Left hindlimb (tissue), 1 donor: ENCODE results near the gene NEDD4L.
"Not testable (repeated sequence)": the region's sequence is repeated elsewhere in the genome, so short reads cannot be mapped to it uniquely, and the experiment has no call there.

Experiments
- DNase-seq: peaks from one replicate; pipeline ENCODE4 v3.0.0-alpha.2; 2018

NEDD4L gene

DNA sequence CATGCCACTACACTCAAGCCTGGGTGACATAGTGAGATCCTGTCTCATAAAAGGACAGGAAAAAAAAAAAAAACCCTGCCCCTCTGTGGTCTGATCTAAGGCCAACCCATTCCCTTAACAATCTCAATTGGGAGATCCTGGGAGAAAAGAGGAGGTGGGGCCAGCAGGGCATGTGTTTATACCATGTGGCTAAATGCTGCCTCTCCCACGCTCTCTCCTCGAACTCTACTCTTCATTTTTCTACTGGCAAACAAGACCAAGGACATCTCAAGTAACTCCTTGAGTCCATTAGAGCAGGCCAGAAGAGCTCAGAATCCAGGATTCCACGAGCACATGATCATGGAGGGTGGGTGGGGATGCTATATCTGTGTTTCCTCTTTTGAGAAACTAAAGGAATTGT, 16.7 kb upstream of the NEDD4L start:
- DNase-seq: no peak

GRCh38 chr18:58028109-58028784, 15.8 kb upstream of the NEDD4L start:
- DNase-seq: no peak

GRCh38 chr18:58032233-58032632, 11.8 kb upstream of the NEDD4L start:
- no peak for DNase-seq

DNA sequence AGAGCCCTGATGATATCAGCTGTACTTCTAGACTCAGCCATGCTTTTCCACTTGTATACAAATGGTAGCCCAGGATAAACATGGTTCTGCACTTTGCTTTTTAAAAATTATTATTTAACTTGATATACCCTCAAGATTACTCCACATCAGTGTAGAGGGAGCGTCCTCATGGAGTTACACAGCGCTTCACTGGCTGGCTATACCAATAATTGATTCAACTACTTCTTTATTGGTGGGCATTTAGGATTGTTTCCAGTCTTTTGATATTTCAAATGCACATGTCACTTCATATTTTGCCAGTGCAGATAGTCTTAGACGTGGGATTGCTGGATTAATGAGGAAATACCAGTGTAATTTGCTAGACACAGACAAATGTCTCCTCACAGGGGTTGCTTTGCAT, 10.8 kb upstream of the NEDD4L start:
- DNase-seq: no peak

GRCh38 chr18:58034370-58034769, 9.7 kb upstream of the NEDD4L start:
- no peak for DNase-seq

DNA sequence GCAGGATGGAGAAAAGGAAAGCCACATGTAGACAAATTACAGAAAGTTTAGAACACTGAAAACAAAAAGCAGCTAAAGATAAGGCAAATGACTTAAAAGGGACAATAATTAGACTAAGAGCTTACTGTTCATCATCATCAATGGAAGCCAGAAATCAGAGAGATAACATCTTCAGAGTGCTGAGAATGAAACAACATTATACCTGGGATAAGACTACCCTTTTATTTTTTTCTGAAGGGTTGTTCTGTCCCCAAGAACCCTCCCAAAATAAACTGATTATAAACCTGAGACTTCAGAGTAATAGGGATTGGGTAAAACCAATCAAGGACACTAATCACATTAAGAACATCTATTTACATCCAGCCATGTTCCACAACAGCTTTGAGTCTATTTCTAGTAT, 6.9 kb upstream of the NEDD4L start:
- DNase-seq: no peak

DNA sequence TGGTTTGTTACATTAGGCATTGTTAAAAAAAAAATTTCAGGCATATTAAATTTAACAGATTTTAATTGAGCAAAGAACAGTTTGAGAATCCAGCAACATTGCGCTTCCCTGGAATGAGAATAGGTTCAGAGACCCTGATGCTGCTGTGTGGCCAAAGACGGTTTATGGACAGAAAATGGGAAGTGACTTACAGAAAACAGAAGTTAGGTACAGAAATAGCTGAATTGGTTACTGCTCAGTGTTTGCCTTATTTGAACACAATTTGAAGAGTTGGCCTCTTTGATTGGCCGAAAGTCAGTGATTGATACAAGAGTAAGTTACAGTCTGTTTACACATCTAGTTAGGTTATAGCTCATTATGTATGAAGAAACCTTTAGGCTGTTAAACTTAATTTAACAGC, 6.0 kb upstream of the NEDD4L start:
- DNase-seq: no peak

GRCh38 chr18:58041633-58042032, 2.4 kb upstream of the NEDD4L start:
- no peak for DNase-seq

DNA sequence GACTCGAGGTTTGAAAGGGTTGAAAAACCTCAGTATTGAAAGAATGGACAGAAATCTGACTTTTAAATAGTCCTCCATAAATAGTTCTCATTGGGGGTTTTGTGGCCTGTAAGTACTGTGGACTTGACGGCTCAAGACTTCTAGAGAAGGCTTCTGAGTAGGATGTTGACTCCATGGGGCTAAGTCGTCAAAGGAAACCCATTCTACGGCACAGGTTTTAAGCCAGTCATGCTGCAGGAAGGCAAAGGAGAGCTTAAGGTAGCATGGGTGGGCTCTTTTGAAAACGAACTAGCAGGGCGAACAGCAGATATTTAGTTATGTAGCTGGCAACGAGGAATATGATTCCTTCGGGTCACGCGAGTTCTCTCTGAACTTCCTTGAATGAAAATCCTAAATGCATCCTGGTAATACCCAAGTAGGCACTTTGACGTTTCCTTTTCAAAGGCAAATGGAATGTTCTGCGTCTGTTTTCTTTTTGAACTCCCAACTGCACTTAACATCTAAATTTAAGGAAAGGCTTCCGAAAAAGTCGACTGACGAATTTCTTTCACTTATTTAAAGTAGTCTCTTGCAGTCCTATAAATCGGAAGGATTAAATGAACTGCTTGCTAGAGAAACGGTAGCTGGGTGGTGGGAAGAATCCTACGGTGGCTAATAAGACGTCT, 1.1 kb upstream of the NEDD4L start:
- DNase-seq: no peak

- peak; percentile 62 for DNase-seq
Observed at GRCh38 chr18:58044370-58045241, 580 bp downstream of the NEDD4L start.

GRCh38 chr18:58045242-58046092, 1.4 kb downstream of the NEDD4L start:
- peak; percentile 60 for DNase-seq

- no peak for DNase-seq
Observed at GRCh38 chr18:58046093-58046793, 2.2 kb downstream of the NEDD4L start.

- DNase-seq: no peak
Observed at GRCh38 chr18:58046794-58047555, 2.9 kb downstream of the NEDD4L start.

- no peak for DNase-seq
Observed at GRCh38 chr18:58047556-58047882, 3.5 kb downstream of the NEDD4L start.

DNA sequence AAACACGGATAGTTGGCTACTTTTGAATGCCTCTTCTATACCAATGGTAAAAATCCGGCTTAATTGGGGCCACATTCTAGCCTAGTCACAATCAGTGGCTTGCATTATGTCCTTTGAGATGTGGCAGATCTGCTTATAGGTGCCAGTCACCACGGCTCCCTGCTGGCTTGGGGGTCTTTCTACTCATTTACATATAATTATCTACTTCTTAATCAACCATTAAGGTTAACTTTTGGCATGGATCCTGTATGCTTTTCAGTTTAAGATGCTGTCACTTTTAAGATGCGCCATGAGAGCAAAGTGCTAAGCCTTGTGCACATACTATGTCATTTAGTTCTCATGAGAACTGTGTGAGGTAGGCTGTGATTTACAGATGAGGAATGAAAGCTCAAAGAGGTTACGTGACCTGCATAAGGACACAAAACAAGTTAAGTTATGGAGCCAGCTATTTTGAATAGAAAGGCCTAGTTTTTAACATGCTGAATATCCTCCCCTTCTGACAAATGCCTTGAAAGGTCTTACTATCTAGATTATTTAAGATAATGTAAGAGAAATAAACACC, 4.1 kb downstream of the NEDD4L start:
- no peak for DNase-seq

DNA sequence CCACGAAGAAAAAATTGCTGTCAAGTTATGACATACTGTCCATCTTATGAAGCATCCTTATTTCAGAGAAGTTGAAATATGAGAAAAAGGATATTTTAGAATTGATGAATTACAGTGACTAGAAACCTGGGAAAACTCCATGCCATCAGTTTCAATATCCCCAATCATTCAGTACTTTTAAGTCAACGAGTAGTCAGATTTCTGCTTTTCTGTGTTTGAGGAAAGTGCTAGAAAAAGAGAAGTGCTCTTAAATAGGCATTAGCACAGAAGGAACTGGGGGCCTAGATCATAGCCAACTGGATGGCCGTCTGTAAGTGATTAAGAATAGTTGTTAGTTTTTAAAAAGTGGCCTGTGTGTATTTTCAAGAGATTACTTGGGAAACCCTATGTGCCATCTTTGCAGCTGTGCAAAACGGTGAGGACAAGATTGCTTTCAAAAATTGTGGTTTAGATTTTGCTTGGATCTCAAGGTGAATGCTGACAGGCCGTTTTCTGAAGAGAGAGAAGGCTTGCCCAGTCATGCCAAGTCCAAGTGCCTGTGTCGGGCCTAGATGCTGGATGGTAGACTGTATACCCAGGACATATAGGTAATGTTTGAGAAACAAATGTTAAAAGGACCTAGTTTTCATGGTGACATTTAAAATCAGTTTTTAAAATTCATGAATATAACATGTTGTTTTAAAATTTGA, 5.1 kb downstream of the NEDD4L start:
- DNase-seq: no peak

- DNase-seq: not testable (repeated sequence)
Observed at GRCh38 chr18:58050963-58051362, 6.9 kb downstream of the NEDD4L start.

DNA sequence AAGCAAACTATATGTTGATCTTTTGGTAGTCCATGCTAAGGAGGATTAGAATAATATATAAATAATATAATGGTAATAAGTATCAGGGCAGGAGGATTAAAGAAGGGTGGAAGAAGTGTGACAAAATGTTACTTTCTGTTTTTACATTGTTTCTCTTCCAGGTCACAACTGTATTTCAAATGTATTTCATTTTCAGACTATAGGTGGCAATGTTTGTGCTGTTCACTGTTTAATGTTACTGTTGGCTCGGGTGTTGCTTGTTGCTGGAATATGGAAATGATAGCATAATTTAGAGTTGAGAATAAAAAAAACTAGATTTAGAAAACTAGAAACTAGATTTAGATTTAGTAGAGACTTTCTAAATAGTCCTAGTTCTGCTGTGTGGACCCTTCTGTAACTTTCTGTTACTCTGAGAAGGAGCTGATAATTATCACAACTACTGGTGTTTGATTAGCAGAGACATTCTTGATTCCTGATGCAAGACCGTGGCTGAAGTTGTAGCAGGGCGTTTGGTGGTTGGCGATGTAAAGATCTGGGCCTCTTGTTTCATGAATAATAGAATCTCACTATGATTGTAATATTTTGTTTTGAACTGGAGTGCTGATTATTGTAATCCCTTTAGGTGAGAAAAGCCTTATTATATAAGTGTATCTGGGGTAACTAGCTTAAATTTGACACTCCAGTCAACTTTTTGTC, 7.9 kb downstream of the NEDD4L start:
- DNase-seq: no peak

DNA sequence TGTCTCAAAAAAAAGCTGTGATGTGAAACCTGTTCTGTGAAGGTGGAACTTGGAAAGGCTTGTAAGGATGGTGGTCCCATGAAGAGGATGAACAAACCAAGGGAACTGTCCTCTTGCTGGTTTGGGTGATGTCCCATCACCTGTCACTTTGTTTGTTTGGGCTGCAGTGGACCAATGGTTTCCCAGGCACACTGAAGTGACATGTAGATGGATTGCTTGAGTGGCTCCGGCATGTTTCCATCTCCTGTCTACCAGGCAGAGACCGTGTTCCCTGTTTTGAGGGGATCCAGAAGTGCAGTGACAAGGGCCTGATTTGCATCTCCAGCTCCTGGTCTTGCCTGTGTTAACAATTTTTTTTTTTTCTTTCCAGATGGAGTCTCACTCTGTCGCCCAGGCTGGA, 8.9 kb downstream of the NEDD4L start:
- DNase-seq: no peak
